H9 (cell line): ENCODE data around the gene VWC2. TPM values are rescaled to one million over a fixed set of nuclear protein-coding genes. Genes with fewer than 3 reads are reported as not detected.

Source experiments
- DNase-seq: peaks from one replicate; pipeline ENCODE4 v3.0.0-alpha.2; 2017
- H2AFZ ChIP-seq: one replicate; pipeline ENCODE4 v1.6.1; 2013; ENCODE audit warnings: mild to moderate bottlenecking, low read length, control low read depth, moderate library complexity
- H2AK5ac ChIP-seq: 2 replicates; pipeline ENCODE4 v1.6.1; 2013; ENCODE audit warnings: low read length, control low read depth, mixed read lengths; ENCODE audit not compliant: insufficient read length
- H2BK120ac ChIP-seq: one replicate; pipeline ENCODE4 v1.6.1; 2013; ENCODE audit warnings: low read depth, mild to moderate bottlenecking, low read length, control low read depth, inconsistent platforms; ENCODE audit not compliant: poor library complexity, severe bottlenecking
- H2BK12ac ChIP-seq: 2 replicates; pipeline ENCODE4 v1.6.1; 2013; ENCODE audit warnings: low read length, control low read depth, mixed read lengths, low read depth; ENCODE audit not compliant: insufficient read length
- H2BK15ac ChIP-seq: 2 replicates; pipeline ENCODE4 v1.6.1; 2013; ENCODE audit warnings: low read depth, low read length, control low read depth
- H2BK20ac ChIP-seq: one replicate; pipeline ENCODE4 v1.6.1; 2013; ENCODE audit warnings: low read depth, mild to moderate bottlenecking, low read length, control low read depth, inconsistent platforms; ENCODE audit not compliant: poor library complexity, severe bottlenecking
- H2BK5ac ChIP-seq: 2 replicates; pipeline ENCODE4 v1.6.1; 2013; ENCODE audit warnings: low read length, control low read depth, mixed read lengths; ENCODE audit not compliant: insufficient read length
- H3K14ac ChIP-seq: 2 replicates; pipeline ENCODE4 v1.6.1; 2013; ENCODE audit warnings: low read length, control low read depth; ENCODE audit not compliant: insufficient read depth
- H3K18ac ChIP-seq: 2 replicates; pipeline ENCODE4 v1.6.1; 2013; ENCODE audit warnings: low read depth, mild to moderate bottlenecking, mixed read lengths, low read length, control low read depth; ENCODE audit not compliant: insufficient read length
- H3K23ac ChIP-seq: 2 replicates; pipeline ENCODE4 v1.6.1; 2013; ENCODE audit warnings: low read length, control low read depth, mixed read lengths, low read depth; ENCODE audit not compliant: insufficient read length
- H3K23me2 ChIP-seq: 2 replicates; pipeline ENCODE4 v1.6.1; 2013; ENCODE audit warnings: low read depth, mild to moderate bottlenecking, mixed read lengths, low read length, control low read depth; ENCODE audit not compliant: insufficient read length, poor library complexity, severe bottlenecking
- H3K27ac ChIP-seq: 2 replicates; pipeline ENCODE4 v1.5.1; 2013; ENCODE audit warnings: low read length, control low read depth, mixed read lengths, low read depth; ENCODE audit not compliant: insufficient read length
- H3K27me3 ChIP-seq: 2 replicates; pipeline ENCODE4 v1.6.1; 2013; ENCODE audit warnings: low read length, control low read depth, inconsistent platforms; ENCODE audit not compliant: insufficient read depth
- H3K4ac ChIP-seq: 2 replicates; pipeline ENCODE4 v1.6.1; 2013; ENCODE audit warnings: low read depth, mild to moderate bottlenecking, control low read depth, inconsistent platforms, low read length, moderate library complexity
- H3K4me1 ChIP-seq: 2 replicates; pipeline ENCODE4 v1.6.1; 2013; ENCODE audit warnings: low read length, control low read depth, inconsistent platforms; ENCODE audit not compliant: insufficient read depth
- H3K4me2 ChIP-seq: 2 replicates; pipeline ENCODE4 v1.6.1; 2013; ENCODE audit warnings: low read length, control low read depth, mixed read lengths; ENCODE audit not compliant: insufficient read length, insufficient read depth
- H3K56ac ChIP-seq: 2 replicates; pipeline ENCODE4 v1.6.1; 2013; ENCODE audit warnings: low read depth, mild to moderate bottlenecking, mixed read lengths, low read length, control low read depth; ENCODE audit not compliant: insufficient read length
- H3K79me1 ChIP-seq: 2 replicates; pipeline ENCODE4 v1.6.1; 2013; ENCODE audit warnings: low read depth, mild to moderate bottlenecking, moderate library complexity, low read length, control low read depth, inconsistent platforms; ENCODE audit not compliant: insufficient read depth, poor library complexity, severe bottlenecking
- H3K79me2 ChIP-seq: 2 replicates; pipeline ENCODE4 v1.6.1; 2013; ENCODE audit warnings: low read length, control low read depth, inconsistent platforms; ENCODE audit not compliant: insufficient read depth
- H3K9ac ChIP-seq: 2 replicates; pipeline ENCODE4 v1.6.1; 2013; ENCODE audit warnings: low read length, control low read depth, mixed read lengths; ENCODE audit not compliant: insufficient read length; ENCODE audit errors: extremely low read depth
- H3K9me3 ChIP-seq: one replicate; pipeline ENCODE4 v1.6.1; 2013; ENCODE audit warnings: low read depth, low read length, inconsistent platforms; ENCODE audit not compliant: control insufficient read depth
- H3T11ph ChIP-seq: one replicate; pipeline ENCODE4 v1.6.1; 2013; ENCODE audit warnings: mild to moderate bottlenecking, low read length, control low read depth, inconsistent platforms
- H4K20me1 ChIP-seq: one replicate; pipeline ENCODE4 v1.6.1; 2013; ENCODE audit not compliant: control insufficient read depth, insufficient read length, insufficient read depth
- H4K5ac ChIP-seq: 2 replicates; pipeline ENCODE4 v1.6.1; 2013; ENCODE audit warnings: low read depth, mild to moderate bottlenecking, mixed read lengths, low read length, control low read depth; ENCODE audit not compliant: insufficient read length
- H4K8ac ChIP-seq: replicated peaks from 2 replicates; pipeline ENCODE4 v1.6.1; 2013; ENCODE audit warnings: low read length, control low read depth, mixed read lengths, low read depth; ENCODE audit not compliant: insufficient read length
- H4K91ac ChIP-seq: 2 replicates; pipeline ENCODE4 v1.6.1; 2013; ENCODE audit warnings: low read depth, mild to moderate bottlenecking, moderate library complexity, mixed read lengths, low read length, control low read depth; ENCODE audit not compliant: insufficient read length
- H3K27ac Mint-ChIP-seq, 3 experiments: 2 replicates in 2 of 3; 3 replicates in 1 of 3; pipeline ENCODE4 v1.8.0; 2020 to 2021; ENCODE audit warnings: mixed read lengths in 3 of 3, mild to moderate bottlenecking in 1 of 3, moderate library complexity in 1 of 3
- H3K27me3 Mint-ChIP-seq: 2 replicates; pipeline ENCODE4 v1.8.0; 2021; ENCODE audit warnings: low read depth, mild to moderate bottlenecking, moderate library complexity, mixed read lengths
- H3K36me3 Mint-ChIP-seq, 3 experiments: 2 replicates in 2 of 3; 3 replicates in 1 of 3; pipeline ENCODE4 v1.8.0; 2020 to 2021; ENCODE audit warnings: low read depth in 3 of 3, mixed read lengths in 3 of 3; ENCODE audit not compliant: insufficient read depth in 1 of 3
- H3K4me1 Mint-ChIP-seq, 2 experiments: 2 replicates each; pipeline ENCODE4 v1.8.0; 2020; ENCODE audit warnings: mixed read lengths in 2 of 2
- H3K4me3 Mint-ChIP-seq, 2 experiments: 2 replicates in 1 of 2; 3 replicates in 1 of 2; pipeline ENCODE4 v1.8.0; 2020 to 2021; ENCODE audit warnings: mild to moderate bottlenecking in 2 of 2, mixed read lengths in 2 of 2, moderate library complexity in 1 of 2
- H3K9me3 Mint-ChIP-seq, 2 experiments: 2 replicates in 1 of 2; 3 replicates in 1 of 2; pipeline ENCODE4 v1.8.0; 2020; ENCODE audit warnings: mild to moderate bottlenecking in 2 of 2, mixed read lengths in 2 of 2, moderate library complexity in 1 of 2
- CTCF ChIP-seq: fragments of 200-600 bp; sonication (generic); conservative IDR thresholded peaks from 3 replicates; pipeline ENCODE4 v1.8.0; 2021; ENCODE audit warnings: antibody characterized with exemption, mild to moderate bottlenecking
- WGBS: extraction: QIAGEN DNeasy Blood & Tissue Kit; methylation state at CpG from one replicate; pipeline ENCODE4 v1.1.7; 2013; ENCODE audit warnings: missing lambda C conversion rate, low lambda C conversion rate, mixed read lengths; ENCODE audit not compliant: insufficient read length; ENCODE audit errors: extremely low coverage; 5-methylcytosine and 5-hydroxymethylcytosine counted together
- total RNA-seq: library from RNA; stranded (reverse); gene quantifications from 2 replicates; pipeline ENCODE4 v1.2.1, GENCODE V29; 2021

VWC2 gene
- total RNA-seq, 1 experiment from 2014 or later: 0.02 TPM

DNA sequence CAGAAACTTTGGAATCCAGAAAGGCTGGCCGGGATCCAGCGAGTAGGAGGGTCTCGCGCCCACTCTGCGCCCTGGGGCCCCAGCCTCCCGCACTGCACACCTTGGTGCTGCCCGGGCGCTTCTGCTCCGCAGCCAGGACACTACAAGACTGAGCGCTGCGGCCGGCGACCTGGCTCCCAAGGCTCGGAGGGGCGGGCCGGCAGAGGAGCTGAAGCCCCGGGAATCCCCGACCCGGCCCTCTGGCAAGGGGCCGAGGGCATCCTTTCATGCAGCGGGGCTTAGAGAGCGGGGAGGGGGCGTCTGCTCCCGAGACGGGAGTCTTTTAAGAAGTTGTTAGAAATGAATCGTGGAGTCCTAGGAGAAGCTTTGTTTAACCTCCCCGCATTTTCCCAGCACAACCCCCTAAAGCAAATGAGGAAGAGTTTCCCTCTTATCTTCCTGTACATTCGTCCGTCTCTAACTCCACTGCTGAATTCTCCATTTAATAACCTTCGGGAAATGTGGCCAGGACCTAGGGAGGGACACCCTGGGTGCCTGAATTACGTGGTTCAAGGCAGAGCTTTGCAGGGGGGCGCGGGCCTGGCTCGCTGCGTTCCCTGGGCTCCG, 1.1 kb downstream of the VWC2 start:
- Histone ChIP-seq H3K79me2 (no peaks in the 10 kb centered on the region), H2AK5ac (no peak overlapping the region), H3K9me3 (no peaks in the 10 kb centered on the region), H3K18ac (no peak overlapping the region), H3K4me1 (no peaks in the 10 kb centered on the region), H4K20me1 (no peaks in the 10 kb centered on the region), H2AFZ (no peak overlapping the region), H4K8ac (no peak overlapping the region), H3K27ac (no peak overlapping the region), H4K5ac (no peak overlapping the region), H3K14ac (no peak overlapping the region), H3K79me1 (no peaks in the 10 kb centered on the region), H3K4me2 (peak overlapping the region; percentile 93), H4K91ac (no peak overlapping the region), H2BK15ac (no peak overlapping the region), H3K4ac (no peak overlapping the region), H3K9ac (no peak overlapping the region), H3T11ph (no peak overlapping the region), H2BK5ac (no peak overlapping the region), H2BK20ac (no peak overlapping the region), H3K23me2 (peaks cover 26% of the 10 kb centered on the region), H3K23ac (no peak overlapping the region), H2BK12ac (no peak overlapping the region), H3K27me3 (peaks cover 36% of the 10 kb centered on the region), H2BK120ac (no peak overlapping the region), H3K56ac (no peak overlapping the region)
- H3K4me3 Mint-ChIP-seq: peak overlapping the region; percentile 64 to 90
- H3K4me1 Mint-ChIP-seq: peaks cover 13 to 20% of the 10 kb centered on the region in 2 experiments
- H3K36me3 Mint-ChIP-seq: peaks cover 0 to 4% (median 0%) of the 10 kb centered on the region in 3 experiments; a peak in 2 of 7 replicates
- peak overlapping the region in 1 of 3 experiments; percentile 65; a peak in 1 of 7 replicates for H3K27ac Mint-ChIP-seq
- peaks cover 0 to 3% of the 10 kb centered on the region in 2 experiments; a peak in 1 of 5 replicates for H3K9me3 Mint-ChIP-seq
- no CpG with 5 or more reads among the region's 36 CpGs for whole genome bisulfite sequencing
- DNase-seq: peak; percentile 51
- H3K27me3 Mint-ChIP-seq: peaks cover 80% of the 10 kb centered on the region
- TF ChIP-seq CTCF: no peak
